GM12878 (cell line): ENCODE results near the gene MEGF6. TPM values are rescaled to one million over a fixed set of nuclear protein-coding genes. Genes with fewer than 3 reads are reported as not detected.

ENCODE experiments used
- ATAC-seq: fragments of 200-7000 bp; cut with Tn5 transposase; 3 replicates; pipeline ENCODE4 v1.9.1; 2020; ENCODE audit warnings: mild to moderate bottlenecking, moderate library complexity
- BruUV-seq: library from RNA; stranded (reverse); fragments of 400-500 nt; replicated peaks from 2 replicates; lab custom pipeline; 2021; lab: Mats Ljungman, UMichigan
- CTCF ChIA-PET: fragments of 300-600 bp; sonication (Branson Sonifier 250); formaldehyde crosslinking; extraction: SDS; loops from one replicate; lab custom pipeline; 2021; ENCODE audit warnings: inconsistent platforms; lab: Yijun Ruan, JAX
- POLR2A ChIA-PET: fragments of 350-600 bp; formaldehyde crosslinking; extraction: SDS; loops from one replicate; lab custom pipeline; 2021; ENCODE audit warnings: inconsistent platforms; lab: Charles Lee
- RAD21 ChIA-PET: fragments of 300-600 bp; sonication (Branson Sonifier 250); formaldehyde crosslinking; loops from one replicate; lab custom pipeline; 2023; ENCODE audit warnings: antibody characterized with exemption; ENCODE audit not compliant: unreplicated experiment; lab: Charles Lee
- SMC1A ChIA-PET: fragments of 300-600 bp; sonication (Branson Sonifier 250); formaldehyde crosslinking; loops from one replicate; lab custom pipeline; 2023; ENCODE audit not compliant: unreplicated experiment, uncharacterized antibody; lab: Charles Lee
- DNase-seq: peaks from one replicate; pipeline ENCODE4 v3.0.0-alpha.2; 2011; ENCODE audit warnings: low read depth, low spot score
- FAIRE-seq: peaks from 3 replicates; lab custom pipeline; 2011; peaks lifted over from hg19 to GRCh38; lab: Jason Lieb, UNC
- H2AFZ ChIP-seq: 2 replicates; pipeline ENCODE4 v1.6.0; 2011; ENCODE audit warnings: low read depth, low read length, control low read depth; ENCODE audit not compliant: control insufficient read depth
- H3K27ac ChIP-seq: 2 replicates; pipeline ENCODE4 v1.5.1; 2011; ENCODE audit warnings: control low read depth; ENCODE audit not compliant: control insufficient read depth, insufficient read depth
- H3K27me3 ChIP-seq, 2 experiments: replicated peaks in 1 of 2; 2 replicates each; pipeline versions ENCODE4 v1.6.0 to v1.6.1; 2011; ENCODE audit warnings: low read length in 1 of 2; ENCODE audit not compliant: control insufficient read depth in 2 of 2, insufficient read depth in 2 of 2
- H3K36me3 ChIP-seq, 2 experiments: 2 replicates each; pipeline ENCODE4 v1.5.1; 2011; ENCODE audit warnings: low read length in 1 of 2; ENCODE audit not compliant: control insufficient read depth in 2 of 2, insufficient read depth in 2 of 2
- H3K4me1 ChIP-seq: 2 replicates; pipeline ENCODE4 v1.6.1; 2011; ENCODE audit warnings: mild to moderate bottlenecking, low read length, moderate library complexity, mixed read lengths; ENCODE audit not compliant: control insufficient read depth, insufficient read depth
- H3K4me2 ChIP-seq: 2 replicates; pipeline ENCODE4 v1.6.0; 2011; ENCODE audit warnings: control low read depth; ENCODE audit not compliant: control insufficient read depth, insufficient read depth
- H3K4me3 ChIP-seq: fragments of 200-600 bp; sonication (generic); 2 replicates; pipeline ENCODE4 v1.5.1; 2016
- H3K79me2 ChIP-seq: 2 replicates; pipeline ENCODE4 v1.6.0; 2011; ENCODE audit warnings: low read length; ENCODE audit not compliant: control insufficient read depth, insufficient read depth
- H3K9ac ChIP-seq: 2 replicates; pipeline ENCODE4 v1.8.0; 2011; ENCODE audit warnings: low read length, control low read depth, mixed read lengths; ENCODE audit not compliant: control insufficient read depth, insufficient read depth
- H3K9me3 ChIP-seq: replicated peaks from 3 replicates; pipeline ENCODE4 v1.5.1; 2011; ENCODE audit warnings: mild to moderate bottlenecking, low read length; ENCODE audit not compliant: control insufficient read depth, insufficient read depth
- H4K20me1 ChIP-seq: 2 replicates; pipeline ENCODE4 v1.6.0; 2011; ENCODE audit not compliant: control insufficient read depth, insufficient read depth
- GABPA ChIP-seq: IDR thresholded peaks from 2 replicates; pipeline ENCODE4 v1.6.1; 2014; ENCODE audit warnings: antibody characterized with exemption, low read depth, mild to moderate bottlenecking, inconsistent platforms
- POLR2AphosphoS2 ChIP-seq: IDR thresholded peaks from 2 replicates; pipeline ENCODE4 v1.6.1; 2011; ENCODE audit warnings: low read depth, mild to moderate bottlenecking, low read length, improper control_type of control experiment, moderate library complexity
- SMARCA5 ChIP-seq: fragments of 450-650 bp; IDR thresholded peaks from 2 replicates; pipeline ENCODE4 v1.6.1; 2017; ENCODE audit warnings: mild to moderate bottlenecking
- SPI1 ChIP-seq: IDR thresholded peaks from 2 replicates; pipeline ENCODE4 v1.6.1; 2011; ENCODE audit warnings: low read depth, mild to moderate bottlenecking, low read length, moderate library complexity, borderline replicate concordance; ENCODE audit not compliant: insufficient read depth
- YBX1 ChIP-seq: fragments of 450-650 bp; IDR thresholded peaks from 2 replicates; pipeline ENCODE4 v1.6.1; 2016; ENCODE audit warnings: antibody characterized with exemption
- ZBED1 ChIP-seq: IDR thresholded peaks from 2 replicates; pipeline ENCODE4 v1.6.1; 2016; ENCODE audit warnings: borderline replicate concordance
- WGBS: methylation state at CpG from one replicate; pipeline ENCODE4 v1.1.6; 2016; ENCODE audit warnings: low lambda C conversion rate; ENCODE audit not compliant: insufficient replicate concordance, insufficient coverage; ENCODE audit errors: missing lambda C conversion rate; 5-methylcytosine and 5-hydroxymethylcytosine counted together
- in situ Hi-C: fragments of 300-500 bp; cut with MboI; formaldehyde crosslinking; loops from 9 replicates; pipeline ENCODE4 v1.14.3; 2018; ENCODE audit warnings: mixed read lengths
- intact Hi-C: fragments of 100-400 bp; cut with micrococcal nuclease; formaldehyde crosslinking; loops from one replicate; pipeline ENCODE4 v1.14.2; 2022; ENCODE audit not compliant: unreplicated experiment
- polyA plus RNA-seq, 11 experiments: library from polyadenylated mRNA; depleted of rRNA in 4 of 11; unstranded in 6 of 11; stranded (reverse) in 5 of 11; fragments of >200 nt; fragmentation: Nextera tagmentation in 4 of 11; fragmentation: Illumina TruSeq in 1 of 11; extraction: Ambion mirVana in 4 of 11; extraction: Trizol in 1 of 11; gene quantifications; 1 replicate in 1 of 11; 2 replicates in 10 of 11; pipeline versions ENCODE4 v1.2.1 to v1.2.3, GENCODE V29; 2011 to 2016; ENCODE audit warnings: inconsistent platforms in 2 of 11, missing spikeins in 2 of 11, low read depth in 1 of 11
- total RNA-seq, 4 experiments: library from RNA; depleted of rRNA in 3 of 4; stranded (reverse); fragments of >200 nt in 3 of 4; fragmentation: Illumina TruSeq in 1 of 4; extraction: Trizol in 1 of 4; gene quantifications; 2 replicates each; pipeline versions ENCODE4 v1.2.1 to v1.2.3, GENCODE V29; 2013 to 2021

MEGF6 gene
- total and polyA plus RNA-seq, 10 of the 15 experiments (the other 5 are each of a cell fraction or from before 2014, with no cell fraction given) = 0.03 to 0.41 TPM; not detected in 8

DNA sequence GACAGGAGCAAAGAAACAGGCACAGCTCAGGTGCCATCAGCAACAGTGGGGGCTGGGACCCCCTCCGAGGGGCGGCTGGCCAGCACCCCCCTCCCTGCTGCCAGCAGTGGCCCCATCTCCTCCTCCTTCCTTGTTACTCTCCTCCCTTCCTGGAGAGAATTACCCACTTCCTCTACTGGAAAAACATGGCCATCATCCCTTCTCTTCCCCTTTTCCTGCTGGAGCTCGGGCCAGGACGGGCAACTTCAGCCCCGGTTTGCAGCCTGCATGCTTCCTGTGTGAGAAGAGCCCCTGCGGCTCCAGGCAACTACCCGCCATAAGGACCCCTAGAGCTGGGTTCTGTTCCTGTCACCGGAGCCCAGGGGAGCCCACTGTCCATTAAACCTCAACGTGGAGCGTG lies 17.6 kb downstream of the MEGF6 start (continued):
- TF ChIP-seq YBX1 (no peak), GABPA (no peak)

DNA sequence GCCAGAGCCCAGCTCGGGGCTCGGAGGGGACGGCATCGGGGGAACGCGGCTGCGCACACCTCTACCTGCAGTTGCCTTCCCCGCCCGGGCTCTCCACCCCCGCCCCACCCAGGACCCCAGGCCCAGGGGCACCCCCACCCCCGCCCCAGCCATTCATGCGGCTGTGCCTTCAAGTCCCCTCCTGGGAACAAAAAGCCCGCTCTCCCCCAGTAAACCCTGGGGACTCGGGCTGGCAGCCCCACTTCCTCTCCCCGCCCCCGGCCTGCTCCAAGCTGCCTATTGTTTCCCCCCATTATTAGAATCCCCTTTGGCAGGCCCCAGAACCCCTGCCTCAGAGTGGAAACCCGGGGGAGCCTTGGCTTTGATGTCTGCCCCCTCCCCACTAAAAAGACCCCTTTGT lies 18.0 kb downstream of the MEGF6 start:
- CTCF ChIA-PET = interaction anchor here (0.7 to 1.2 kb wide), 2 partner anchors 21 to 27 kb away, joined by 3 read pairs; no protein-coding TSS in a partner anchor
- WGBS = 0% methylated on average over 7 of the region's 17 CpGs
- no TSS peak for BruUV-seq
- TF ChIP-seq SMARCA5 (no peak), POLR2AphosphoS2 (no peak), SPI1 (peak; percentile 12; the same call in 1 of the 2 replicates), ZBED1 (no peak)
- Histone ChIP-seq H3K9me3 (no peaks in the 10 kb centered on the region), H3K36me3 (no peaks in the 10 kb centered on the region), H3K9ac (no peak overlapping the region), H2AFZ (no peak overlapping the region), H3K79me2 (no peaks in the 10 kb centered on the region), H3K4me3 (no peak overlapping the region), H3K4me2 (no peak overlapping the region), H3K27ac (no peak overlapping the region), H4K20me1 (no peaks in the 10 kb centered on the region), H3K4me1 (0 out of 2 replicates have a peak, but pooled peaks cover 4% of the 10 kb centered on the region), H3K27me3 (peaks cover 0 to 1% of the 10 kb centered on the region in 2 experiments; a peak in 2 of 4 replicates)
- no peak for ATAC-seq
- intact Hi-C loops (no loop called here), in situ Hi-C loops (no loop called here)
- no peak for FAIRE-seq
- no peak for DNase-seq
- RAD21 ChIA-PET = no interaction called here
- SMC1A ChIA-PET = interaction anchor here (0.9 to 1.4 kb wide), 2 partner anchors 21 to 28 kb away, joined by 3 read pairs; no protein-coding TSS in a partner anchor
- POLR2A ChIA-PET = no interaction called here
